Neural cell (in vitro differentiated cells): ENCODE measurements around the gene CDKL4. TPM values are rescaled to one million over a fixed set of nuclear protein-coding genes. Genes with fewer than 3 reads are reported as not detected.

Source experiments
- H2AFZ ChIP-seq: fragments of 200-600, 300-800 bp; sonication (generic), shearing (Covaris generic); 2 replicates; pipeline ENCODE4 v1.6.0; 2014; ENCODE audit warnings: low read depth, mild to moderate bottlenecking, antibody characterized with exemption, low read length, moderate library complexity
- H3F3A ChIP-seq: fragments of 200-600 bp; shearing (Covaris generic); 2 replicates; pipeline ENCODE4 v1.6.1; 2016; ENCODE audit warnings: mild to moderate bottlenecking, moderate library complexity, mixed read lengths, antibody characterized with exemption, low read length; ENCODE audit not compliant: insufficient read depth, poor library complexity, severe bottlenecking
- H3K27ac ChIP-seq: fragments of 200-600, 300-800 bp; sonication (generic), shearing (Covaris generic); 2 replicates; pipeline ENCODE4 v1.5.1; 2014; ENCODE audit warnings: mild to moderate bottlenecking, low read length, moderate library complexity
- H3K27me3 ChIP-seq: fragments of 300-800, 200-600 bp; sonication (generic), shearing (Covaris generic); 2 replicates; pipeline ENCODE4 v1.6.0; 2014; ENCODE audit warnings: mild to moderate bottlenecking, low read depth, low read length, moderate library complexity; ENCODE audit not compliant: insufficient read depth
- H3K36me3 ChIP-seq: fragments of 300-800, 200-600 bp; sonication (generic), shearing (Covaris generic); 2 replicates; pipeline ENCODE4 v1.5.1; 2014; ENCODE audit warnings: mild to moderate bottlenecking, antibody characterized with exemption, low read length, moderate library complexity; ENCODE audit not compliant: insufficient read depth
- H3K4me2 ChIP-seq: fragments of 300-800, 200-600 bp; sonication (generic), shearing (Covaris generic); 2 replicates; pipeline ENCODE4 v1.6.0; 2014; ENCODE audit warnings: mild to moderate bottlenecking, low read length
- H3K4me3 ChIP-seq: fragments of 300-800, 200-600 bp; sonication (generic), shearing (Covaris generic); 2 replicates; pipeline ENCODE4 v1.5.1; 2014; ENCODE audit warnings: mild to moderate bottlenecking, low read length, moderate library complexity
- H3K79me2 ChIP-seq: fragments of 200-600 bp; shearing (Covaris generic); replicated peaks from 2 replicates; pipeline ENCODE4 v1.6.0; 2014; ENCODE audit warnings: mild to moderate bottlenecking, low read length, moderate library complexity; ENCODE audit not compliant: insufficient read depth
- H3K9ac ChIP-seq: fragments of 300-800, 200-600 bp; sonication (generic), shearing (Covaris generic); 2 replicates; pipeline ENCODE4 v1.6.1; 2016; ENCODE audit warnings: mild to moderate bottlenecking, low read length, mixed read lengths
- H3K9me2 ChIP-seq: fragments of 200-600 bp; shearing (Covaris generic); 2 replicates; pipeline ENCODE4 v1.6.1; 2016; ENCODE audit warnings: mild to moderate bottlenecking, low read length, mixed read lengths; ENCODE audit not compliant: insufficient read depth
- H3K9me3 ChIP-seq: fragments of 200-600, 300-800 bp; sonication (generic), shearing (Covaris generic); 2 replicates; pipeline ENCODE4 v1.6.1; 2016; ENCODE audit warnings: mild to moderate bottlenecking, mixed run types, low read length, moderate library complexity, mixed read lengths
- H4K20me1 ChIP-seq: fragments of 200-600 bp; shearing (Covaris generic); 2 replicates; pipeline ENCODE4 v1.6.1; 2016; ENCODE audit warnings: mild to moderate bottlenecking, mixed run types; ENCODE audit not compliant: insufficient read depth
- CTCF ChIP-seq: fragments of 450-650 bp; IDR thresholded peaks from 2 replicates; pipeline ENCODE4 v1.5.1; 2014; ENCODE audit warnings: antibody characterized with exemption, mild to moderate bottlenecking, moderate library complexity; ENCODE audit not compliant: poor library complexity, severe bottlenecking
- EP300 ChIP-seq: fragments of 450-650 bp; conservative IDR thresholded peaks from 2 replicates; pipeline ENCODE4 v1.6.1; 2014; ENCODE audit warnings: antibody characterized with exemption, mild to moderate bottlenecking, moderate library complexity; ENCODE audit not compliant: poor library complexity, severe bottlenecking
- EZH2 ChIP-seq: fragments of 200-600, 300-800 bp; shearing (Covaris generic), sonication (generic); IDR thresholded peaks from 2 replicates; pipeline ENCODE4 v1.6.1; 2014; ENCODE audit warnings: antibody characterized with exemption, low read length, borderline replicate concordance, mild to moderate bottlenecking; ENCODE audit not compliant: insufficient read depth, poor library complexity, severe bottlenecking
- MXI1 ChIP-seq: fragments of 450-650 bp; conservative IDR thresholded peaks from 2 replicates; pipeline ENCODE4 v1.6.1; 2014; ENCODE audit warnings: antibody characterized with exemption, mild to moderate bottlenecking; ENCODE audit not compliant: poor library complexity, severe bottlenecking
- POLR2AphosphoS5 ChIP-seq: IDR thresholded peaks from 2 replicates; pipeline ENCODE4 v1.6.1; 2012
- RAD21 ChIP-seq: fragments of 450-650 bp; conservative IDR thresholded peaks from 2 replicates; pipeline ENCODE4 v1.6.1; 2014; ENCODE audit warnings: antibody characterized with exemption, mild to moderate bottlenecking, moderate library complexity
- REST ChIP-seq: IDR thresholded peaks from 2 replicates; pipeline ENCODE4 v1.6.1; 2012; ENCODE audit warnings: borderline replicate concordance
- SMC3 ChIP-seq: fragments of 450-650 bp; conservative IDR thresholded peaks from 2 replicates; pipeline ENCODE4 v1.6.1; 2014; ENCODE audit warnings: antibody characterized with exemption, mild to moderate bottlenecking, moderate library complexity; ENCODE audit not compliant: poor library complexity
- TAF1 ChIP-seq: IDR thresholded peaks from 2 replicates; pipeline ENCODE4 v1.6.1; 2012; ENCODE audit warnings: low read depth
- polyA plus RNA-seq: library from polyadenylated mRNA; depleted of rRNA; stranded (reverse); fragments of >200 nt; gene quantifications from 2 replicates; pipeline ENCODE4 v1.2.3, GENCODE V29; 2014

The CDKL4 gene
- polyA plus RNA-seq, 1 donor from 2014 or later: not detected

- TF ChIP-seq TAF1: no peak
- TF ChIP-seq EP300: no peak
- TF ChIP-seq CTCF: no peak
- TF ChIP-seq MXI1: no peak
- TF ChIP-seq EZH2: no peak
- TF ChIP-seq REST: no peak
- no peak for TF ChIP-seq RAD21
- TF ChIP-seq POLR2AphosphoS5: no peak
- TF ChIP-seq SMC3: no peak
- Histone ChIP-seq H2AFZ (no peak overlapping the region), H3K4me3 (no peak overlapping the region), H3K27ac (no peak overlapping the region), H4K20me1 (no peaks in the 10 kb centered on the region), H3K4me2 (no peak overlapping the region), H3K9me2 (no peaks in the 10 kb centered on the region), H3K27me3 (no peaks in the 10 kb centered on the region), H3K36me3 (no peaks in the 10 kb centered on the region), H3F3A (no peaks in the 10 kb centered on the region), H3K79me2 (no peaks in the 10 kb centered on the region), H3K9ac (no peak overlapping the region), H3K9me3 (no peaks in the 10 kb centered on the region)
Measured at GRCh38 chr2:39234754-39235153, 9.0 kb downstream of the CDKL4 start.

GRCh38 chr2:39232141-39232540 is 11.6 kb downstream of the CDKL4 start:
- no peak overlapping the region for H3K27ac ChIP-seq

More at GRCh38 chr2:39232141-39232540, 11.6 kb downstream of the CDKL4 start:
- Histone ChIP-seq H3K36me3 (no peaks in the 10 kb centered on the region), H3K9ac (no peak overlapping the region), H3K4me2 (no peak overlapping the region), H3K9me3 (no peaks in the 10 kb centered on the region), H2AFZ (no peak overlapping the region), H3K27me3 (no peaks in the 10 kb centered on the region), H3K4me3 (no peak overlapping the region), H4K20me1 (no peaks in the 10 kb centered on the region), H3K79me2 (no peaks in the 10 kb centered on the region), H3F3A (no peaks in the 10 kb centered on the region), H3K9me2 (no peaks in the 10 kb centered on the region)
- TF ChIP-seq MXI1 (no peak), EZH2 (no peak), REST (no peak), RAD21 (no peak), POLR2AphosphoS5 (no peak), SMC3 (no peak)
